ENCODE results near the gene GREB1L. TPM values are rescaled to one million over a fixed set of nuclear protein-coding genes. Genes with fewer than 3 reads are reported as not detected.

GREB1L gene
- total and polyA plus RNA-seq, 2 donors (not counting 1 experiment from before 2014, with no cell fraction given), result not detected

- intact Hi-C loops (cut with micrococcal nuclease), result no loop called here
- Histone ChIP-seq H3K79me2 (ENCODE audit: control insufficient read depth, insufficient read depth, low read length) (no peaks in the 10 kb centered on the region), H3K4me2 (replicated peaks; ENCODE audit: low read depth, low read length, poor library complexity, severe bottlenecking) (no peak overlapping the region), H3K27me3 (replicated peaks in 1 of 4; ENCODE audit: control extremely low read depth in 1 of 4, control insufficient read depth in 3 of 4, insufficient read depth in 4 of 4, low read length in 3 of 4) (peaks cover 0 to 31% (median 22%) of the 10 kb centered on the region in 4 experiments), H4K20me1 (ENCODE audit: control insufficient read depth, insufficient read depth, low read length, poor library complexity, severe bottlenecking) (no peaks in the 10 kb centered on the region), H3K9me3 (ENCODE audit: control extremely low read depth in 1 of 3, control insufficient read depth in 2 of 3, insufficient read depth in 1 of 3, low read length in 2 of 3) (peaks cover 0 to 7% (median 0%) of the 10 kb centered on the region in 3 donors), H3K4me1 (ENCODE audit: control insufficient read depth in 2 of 2, insufficient read depth in 2 of 2, low read length in 2 of 2) (peaks cover 2 to 4% of the 10 kb centered on the region in 2 donors), H3K27ac (ENCODE audit: low read length in 2 of 2) (no peak overlapping the region), H3K36me3 (replicated peaks in 1 of 2; ENCODE audit: control extremely low read depth in 1 of 2, control insufficient read depth in 1 of 2, extremely low read depth in 1 of 2, insufficient read depth in 2 of 2, low read length in 1 of 2) (no peaks in the 10 kb centered on the region), H2AFZ (ENCODE audit: insufficient read depth, low read depth, low read length, poor library complexity, severe bottlenecking) (peak overlapping the region; percentile 28), H3K9ac (ENCODE audit: low read length) (no peak overlapping the region), H3K4me3 (ENCODE audit: control extremely low read depth in 1 of 5, extremely low read depth in 1 of 5, insufficient read depth in 1 of 5, low read depth in 2 of 5, low read length in 4 of 5) (no peak overlapping the region)
- H3K27ac Mint-ChIP-seq, result no peak overlapping the region
- ChIA-PET CTCF (no interaction called here), POLR2A (no interaction called here)
- H3K9me3 Mint-ChIP-seq (ENCODE audit: insufficient read depth), result no peaks in the 10 kb centered on the region
- H3K27me3 Mint-ChIP-seq, result peaks cover 60% of the 10 kb centered on the region
- TF ChIP-seq EZH2 (IDR thresholded peaks at IDR 0.05; ENCODE audit: borderline replicate concordance, insufficient read depth, low read depth, low read length, poor library complexity, severe bottlenecking) (no peak), CTCF (IDR thresholded peaks at IDR 0.05) (no peak)
- DNase-seq, result no peak
- peaks cover 13% of the 10 kb centered on the region for H3K4me1 Mint-ChIP-seq
- no peak for ATAC-seq (ENCODE audit: low read depth)
- peak overlapping the region; percentile 55 for H3K4me3 Mint-ChIP-seq
- 6% methylated on average over 41 of the region's 48 CpGs for WGBS (ENCODE audit: insufficient coverage)
Measured at GRCh38 chr18:21242780-21243401, 859 bp downstream of the GREB1L start.

- H3K9me3 Mint-ChIP-seq (ENCODE audit: insufficient read depth), result no peaks in the 10 kb centered on the region
- H3K4me1 Mint-ChIP-seq, result no peaks in the 10 kb centered on the region
- no peak overlapping the region for H2AFZ ChIP-seq (ENCODE audit: insufficient read depth, low read depth, low read length, poor library complexity, severe bottlenecking)
- no peak overlapping the region for H3K27ac Mint-ChIP-seq
- intact Hi-C loops (cut with micrococcal nuclease), result no loop called here
- H3K36me3 ChIP-seq (replicated peaks in 1 of 2; ENCODE audit: control extremely low read depth in 1 of 2, control insufficient read depth in 1 of 2, extremely low read depth in 1 of 2, insufficient read depth in 2 of 2, low read length in 1 of 2), result no peaks in the 10 kb centered on the region
- no peak for ATAC-seq (ENCODE audit: low read depth)
- peaks cover 8% of the 10 kb centered on the region for H3K27me3 Mint-ChIP-seq
- no peak overlapping the region for H3K4me3 ChIP-seq (ENCODE audit: control extremely low read depth in 1 of 5, extremely low read depth in 1 of 5, insufficient read depth in 1 of 5, low read depth in 2 of 5, low read length in 4 of 5)
- ChIA-PET POLR2A (no interaction called here), CTCF (interaction anchor here (0.5 kb wide), 1 partner anchor 129 kb away, joined by 3 read pairs; no protein-coding TSS in a partner anchor)
- H3K4me1 ChIP-seq (ENCODE audit: control insufficient read depth in 2 of 2, insufficient read depth in 2 of 2, low read length in 2 of 2), result no peaks in the 10 kb centered on the region
- no peak overlapping the region for H3K4me2 ChIP-seq (replicated peaks; ENCODE audit: low read depth, low read length, poor library complexity, severe bottlenecking)
- no peaks in the 10 kb centered on the region for H3K79me2 ChIP-seq (ENCODE audit: control insufficient read depth, insufficient read depth, low read length)
- H3K4me3 Mint-ChIP-seq, result no peak overlapping the region
- DNase-seq, result no peak
- TF ChIP-seq CTCF (IDR thresholded peaks at IDR 0.05) (no peak), EZH2 (IDR thresholded peaks at IDR 0.05; ENCODE audit: borderline replicate concordance, insufficient read depth, low read depth, low read length, poor library complexity, severe bottlenecking) (no peak)
- no peaks in the 10 kb centered on the region for H4K20me1 ChIP-seq (ENCODE audit: control insufficient read depth, insufficient read depth, low read length, poor library complexity, severe bottlenecking)
- H3K9me3 ChIP-seq (ENCODE audit: control extremely low read depth in 1 of 3, control insufficient read depth in 2 of 3, insufficient read depth in 1 of 3, low read length in 2 of 3), result peaks cover 0 to 1% (median 0%) of the 10 kb centered on the region in 3 donors
- H3K27ac ChIP-seq (ENCODE audit: low read length in 2 of 2), result no peak overlapping the region
- no peak overlapping the region for H3K9ac ChIP-seq (ENCODE audit: low read length)
- no peaks in the 10 kb centered on the region for H3K27me3 ChIP-seq (replicated peaks in 1 of 4; ENCODE audit: control extremely low read depth in 1 of 4, control insufficient read depth in 3 of 4, insufficient read depth in 4 of 4, low read length in 3 of 4)
- WGBS (ENCODE audit: insufficient coverage), result 100% methylated on average over 1 of the region's 3 CpGs
Measured at GRCh38 chr18:21254576-21254975, 12.5 kb downstream of the GREB1L start.

All from B cell (primary cell).